Urinary bladder (tissue), 4 donors: ENCODE measurements around the gene NR1H2. TPM values are rescaled to one million over a fixed set of nuclear protein-coding genes. Genes with fewer than 3 reads are reported as not detected.
A peak's percentile ranks its signal among the peaks of the same experiment; 100 is the strongest.

Experiments
- DNase-seq: peaks from one replicate; pipeline ENCODE4 v3.0.0-alpha.2; 2015; ENCODE audit errors: extremely low spot score
- H3K27ac ChIP-seq: one replicate; pipeline ENCODE4 v1.5.1; 2013; ENCODE audit warnings: low read depth, mild to moderate bottlenecking, moderate library complexity
- H3K36me3 ChIP-seq: one replicate; pipeline ENCODE4 v1.6.1; 2013; ENCODE audit warnings: mild to moderate bottlenecking, moderate library complexity; ENCODE audit not compliant: insufficient read depth
- H3K4me1 ChIP-seq: one replicate; pipeline ENCODE4 v1.6.1; 2013; ENCODE audit warnings: mild to moderate bottlenecking, moderate library complexity; ENCODE audit not compliant: insufficient read depth
- H3K4me3 ChIP-seq: one replicate; pipeline ENCODE4 v1.5.1; 2013; ENCODE audit warnings: low read depth, low read length
- WGBS: extraction: QIAGEN DNeasy Blood & Tissue Kit; methylation state at CpG from one replicate; pipeline ENCODE4 v1.1.7; 2013; 5-methylcytosine and 5-hydroxymethylcytosine counted together
- polyA plus RNA-seq: library from polyadenylated mRNA; stranded (reverse); fragments of 200-250 nt; gene quantifications from one replicate; pipeline ENCODE4 v1.2.3, GENCODE V29; 2013
- total RNA-seq: library from RNA; depleted of rRNA; stranded (reverse); fragments of >200 nt; gene quantifications from one replicate; pipeline ENCODE4 v1.2.3, GENCODE V29; 2014
- donor health status: healthy with polysubstance abuse.
- donor health status: healthy.

Gene NR1H2
- total and polyA plus RNA-seq, 2 donors, result 33.4 to 136 TPM

DNA sequence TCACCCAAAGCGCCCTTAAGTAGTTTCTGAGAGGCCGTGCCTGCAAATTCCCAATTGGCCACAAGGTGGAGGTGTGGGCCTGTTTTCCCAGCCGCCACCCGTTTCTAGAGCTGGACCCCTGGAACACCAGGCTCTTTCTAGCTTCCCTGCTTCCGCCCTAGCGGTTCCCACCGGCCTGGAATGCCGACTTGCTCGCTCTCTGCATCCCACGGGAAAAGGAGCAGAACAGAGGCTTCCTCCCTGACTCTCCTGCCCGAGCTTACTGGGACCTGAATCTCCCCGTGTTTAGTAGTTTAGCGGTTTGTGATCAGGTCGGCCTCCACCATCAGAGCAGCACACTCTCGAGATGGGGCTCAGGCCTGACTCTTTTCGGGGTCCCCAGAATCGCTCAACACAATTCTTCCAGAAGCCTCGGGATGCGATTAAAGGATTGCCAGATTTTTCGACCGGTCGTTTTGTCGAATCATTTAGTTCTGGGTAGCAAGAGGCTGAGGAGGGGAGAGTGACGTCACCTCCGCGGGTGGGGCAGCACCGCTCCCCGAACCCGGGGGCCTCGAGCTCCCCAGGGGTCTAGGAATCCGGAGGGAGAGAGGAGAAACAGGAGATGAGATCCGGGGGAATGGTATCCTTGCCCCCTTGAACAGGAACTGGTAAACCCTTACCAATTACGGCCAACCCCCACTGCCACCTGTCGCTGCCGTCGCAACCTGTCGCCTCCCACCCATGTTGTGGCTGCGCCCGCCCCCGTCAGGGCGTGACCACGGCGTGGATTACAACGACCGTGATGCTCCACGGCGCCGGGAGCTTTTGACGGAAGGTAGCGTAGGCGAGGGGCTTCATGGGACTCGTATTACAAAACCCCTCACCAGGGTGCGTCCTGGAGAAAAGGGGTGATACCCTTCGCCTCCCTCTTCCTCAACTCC lies 18.8 kb upstream of the NR1H2 start:
- 15% methylated on average over 54 of the region's 54 CpGs for WGBS
- Histone ChIP-seq H3K4me1 (no peaks in the 10 kb centered on the region), H3K27ac (no peak overlapping the region), H3K36me3 (no peaks in the 10 kb centered on the region), H3K4me3 (peak overlapping the region; percentile 10)
- DNase-seq, result no peak

GRCh38 chr19:50358483-50359327 lies 17.6 kb upstream of the NR1H2 start:
- Histone ChIP-seq H3K4me1 (no peaks in the 10 kb centered on the region), H3K4me3 (no peak overlapping the region), H3K27ac (no peak overlapping the region), H3K36me3 (no peaks in the 10 kb centered on the region)
- no peak for DNase-seq
- WGBS, result 36% methylated on average over 54 of the region's 54 CpGs

- no peaks in the 10 kb centered on the region for H3K4me1 ChIP-seq
- no peak overlapping the region for H3K27ac ChIP-seq
- H3K4me3 ChIP-seq, result no peak overlapping the region
- 96% methylated on average over 11 of the region's 11 CpGs for WGBS
- no peaks in the 10 kb centered on the region for H3K36me3 ChIP-seq
- DNase-seq, result no peak
Observed at GRCh38 chr19:50359328-50359818, 16.9 kb upstream of the NR1H2 start.

GRCh38 chr19:50361290-50362029 lies 14.8 kb upstream of the NR1H2 start:
- H3K4me3 ChIP-seq, result no peak overlapping the region
- no peak overlapping the region for H3K27ac ChIP-seq
- no peaks in the 10 kb centered on the region for H3K36me3 ChIP-seq
- no peaks in the 10 kb centered on the region for H3K4me1 ChIP-seq
- WGBS, result 88% methylated on average over 6 of the region's 7 CpGs
- no peak for DNase-seq

DNA sequence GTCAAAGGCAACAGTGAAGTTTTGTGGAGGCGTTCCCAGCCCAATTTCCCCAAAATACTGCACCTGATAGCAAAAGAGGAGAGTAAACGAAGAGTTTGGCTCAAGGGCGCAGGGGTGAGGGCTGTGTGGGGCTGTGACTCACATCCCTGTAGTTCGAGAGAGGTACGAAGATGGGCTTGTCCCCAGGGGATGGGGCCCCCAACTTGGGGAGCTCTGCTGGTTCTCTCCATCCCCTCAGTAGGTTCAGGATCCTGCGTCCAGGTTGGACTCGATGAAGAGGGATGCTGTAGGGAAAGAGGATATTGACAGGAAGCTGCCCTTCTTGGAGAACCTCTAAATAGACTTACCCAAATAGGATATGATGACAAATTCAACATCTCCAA lies 14.2 kb upstream of the NR1H2 start:
- no peak for DNase-seq
- no peaks in the 10 kb centered on the region for H3K36me3 ChIP-seq
- H3K4me1 ChIP-seq, result no peaks in the 10 kb centered on the region
- 91% methylated on average over 7 of the region's 7 CpGs for WGBS
- H3K27ac ChIP-seq, result no peak overlapping the region
- no peak overlapping the region for H3K4me3 ChIP-seq

DNA sequence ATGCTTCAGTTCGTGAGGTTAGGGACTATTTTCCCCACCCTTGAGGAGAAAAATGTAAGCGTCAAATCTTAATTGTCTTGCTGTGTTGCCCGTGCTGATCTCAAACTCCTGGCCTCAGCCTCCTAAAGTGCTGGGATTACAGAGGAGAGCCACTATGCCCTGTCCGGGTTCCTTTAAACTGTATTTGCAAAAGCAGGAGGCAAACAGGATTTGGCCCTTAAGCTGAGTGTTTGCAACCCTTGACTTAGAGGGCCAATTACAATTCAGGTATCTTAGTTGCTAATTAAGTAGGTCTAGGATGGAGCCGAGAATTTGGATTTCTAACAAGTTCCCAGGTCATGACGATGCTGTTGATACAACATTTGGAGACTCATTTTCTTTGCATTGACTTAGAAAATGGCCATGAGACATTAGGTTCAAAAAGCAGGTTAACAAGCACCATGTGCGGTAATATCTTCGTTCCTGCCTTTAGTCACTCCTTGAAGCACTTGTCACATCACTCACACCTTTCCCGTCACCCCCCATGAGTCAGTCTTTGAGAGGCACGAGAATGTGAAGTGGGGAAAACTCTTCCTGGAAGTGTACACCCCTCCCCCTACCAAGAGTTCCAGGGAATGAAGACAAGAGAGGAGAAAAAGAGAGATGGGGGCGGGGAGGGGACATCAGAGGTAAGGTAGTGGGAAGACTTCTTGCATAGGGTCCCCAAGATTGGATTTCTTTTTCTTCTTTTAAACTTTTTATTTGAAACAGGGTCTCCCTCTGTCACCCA lies 13.4 kb upstream of the NR1H2 start:
- no peak for DNase-seq
- WGBS, result 65% methylated on average over 11 of the region's 11 CpGs
- no peaks in the 10 kb centered on the region for H3K36me3 ChIP-seq
- H3K4me1 ChIP-seq, result no peaks in the 10 kb centered on the region
- H3K4me3 ChIP-seq, result no peak overlapping the region
- H3K27ac ChIP-seq, result no peak overlapping the region

GRCh38 chr19:50365434-50366306 lies 10.6 kb upstream of the NR1H2 start, which contains the start of gene NAPSA:
TSS of gene NAPSA (minus strand) at chr19:50365639. CDS start at chr19:50365621, 18 bp downstream.
- 81% methylated on average over 11 of the region's 11 CpGs for WGBS
- H3K36me3 ChIP-seq, result no peaks in the 10 kb centered on the region
- DNase-seq, result no peak

GRCh38 chr19:50368649-50369570 lies 7.3 kb upstream of the NR1H2 start:
- peak; percentile 71 for DNase-seq
- WGBS, result 5% methylated on average over 34 of the region's 34 CpGs

More at GRCh38 chr19:50365434-50366306, 10.6 kb upstream of the NR1H2 start, which contains the start of gene NAPSA:
- no peak within 1 kb of the TSS for H3K4me3 ChIP-seq
- H3K4me1 ChIP-seq, result no peaks in the 10 kb centered on the region
- H3K27ac ChIP-seq, result no peak within 1 kb of the TSS

DNA sequence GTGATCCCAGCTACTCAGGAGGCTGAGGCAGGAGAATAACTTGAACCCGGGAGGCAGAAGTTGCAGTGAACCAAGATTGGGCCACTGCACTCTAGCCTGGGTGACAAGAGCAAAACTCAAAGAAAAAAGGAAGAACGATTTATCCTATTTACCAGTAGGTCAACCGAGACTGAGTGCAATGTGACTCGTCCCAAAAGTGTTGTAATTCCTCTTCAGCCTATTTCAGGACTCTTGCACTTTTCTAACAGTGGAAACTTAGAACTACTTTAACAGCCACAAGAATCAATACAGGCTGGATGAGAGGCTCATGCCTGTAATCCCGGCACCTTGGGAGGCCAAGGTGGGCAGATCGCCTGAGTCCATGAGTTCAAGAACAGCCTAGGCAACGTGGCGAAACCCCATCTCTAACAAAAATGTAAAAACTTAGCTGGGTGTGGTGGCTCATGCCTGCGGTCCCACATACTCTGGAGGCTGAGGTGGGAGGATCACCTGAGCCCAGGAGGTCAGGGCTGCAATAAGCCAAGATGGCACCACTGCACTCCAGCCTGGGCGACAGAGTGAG lies 4.3 kb upstream of the NR1H2 start:
- 83% methylated on average over 10 of the region's 10 CpGs for WGBS

More at GRCh38 chr19:50368649-50369570, 7.3 kb upstream of the NR1H2 start:
- no peak overlapping the region for H3K27ac ChIP-seq
- H3K36me3 ChIP-seq, result no peaks in the 10 kb centered on the region
- no peaks in the 10 kb centered on the region for H3K4me1 ChIP-seq
- peak overlapping the region; percentile 52 for H3K4me3 ChIP-seq

DNA sequence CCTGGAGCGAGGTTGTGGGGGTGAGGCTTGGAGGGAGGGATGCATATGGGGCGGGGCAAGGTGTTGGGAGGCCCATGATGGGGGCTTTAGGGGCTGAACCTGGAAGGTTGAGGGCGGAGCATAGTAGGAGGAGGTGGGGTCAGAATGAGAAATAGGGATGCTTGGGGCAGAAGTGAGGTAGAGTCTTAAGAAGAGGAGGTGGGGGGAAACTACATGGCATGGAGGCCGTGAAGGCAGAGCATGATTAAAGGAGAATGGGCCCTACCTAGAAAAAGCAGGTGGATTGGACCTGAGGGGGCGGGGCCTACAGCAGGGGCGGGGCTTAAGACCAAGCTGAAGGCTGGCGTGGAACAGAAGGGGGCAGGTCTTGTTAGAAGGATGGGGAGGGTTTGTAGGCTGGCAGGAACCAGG lies 799 bp downstream of the NR1H2 start:
- no peak for DNase-seq
- WGBS, result 48% methylated on average over 7 of the region's 7 CpGs

More for the DNA sequence above, 4.3 kb upstream of the NR1H2 start:
- Histone ChIP-seq H3K4me1 (no peaks in the 10 kb centered on the region), H3K27ac (no peak overlapping the region), H3K36me3 (no peaks in the 10 kb centered on the region), H3K4me3 (no peak overlapping the region)
- no peak for DNase-seq

DNA sequence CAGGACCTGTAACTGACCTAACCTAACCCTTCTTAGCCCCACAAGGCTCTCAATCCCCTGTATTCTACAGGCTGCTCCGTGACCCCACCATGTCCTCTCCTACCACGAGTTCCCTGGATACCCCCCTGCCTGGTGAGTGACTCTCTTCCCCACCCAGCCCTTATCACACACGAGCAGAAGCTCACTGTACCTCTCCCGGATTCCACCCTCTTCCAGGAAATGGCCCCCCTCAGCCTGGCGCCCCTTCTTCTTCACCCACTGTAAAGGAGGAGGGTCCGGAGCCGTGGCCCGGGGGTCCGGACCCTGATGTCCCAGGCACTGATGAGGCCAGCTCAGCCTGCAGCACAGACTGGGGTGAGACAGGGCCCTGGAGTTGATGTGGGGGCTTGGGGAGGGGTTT lies 1.3 kb downstream of the NR1H2 start:
- peaks cover 9% of the 10 kb centered on the region for H3K36me3 ChIP-seq
- WGBS, result 73% methylated on average over 9 of the region's 9 CpGs
- no peaks in the 10 kb centered on the region for H3K4me1 ChIP-seq
- no peak overlapping the region for H3K4me3 ChIP-seq
- no peak for DNase-seq
- H3K27ac ChIP-seq, result no peak overlapping the region

More for the DNA sequence above, 799 bp downstream of the NR1H2 start:
- H3K36me3 ChIP-seq, result peaks cover 5% of the 10 kb centered on the region
- H3K27ac ChIP-seq, result no peak overlapping the region
- no peak overlapping the region for H3K4me3 ChIP-seq
- no peaks in the 10 kb centered on the region for H3K4me1 ChIP-seq
